GM19099 (cell line): ENCODE data around the gene COL17A1.

Source experiments
- POLR2A ChIP-seq: IDR thresholded peaks from 3 replicates; pipeline ENCODE4 v1.6.1; 2011; ENCODE audit warnings: low read depth; ENCODE audit not compliant: insufficient read length; ENCODE audit errors: extremely low read depth

Gene COL17A1

DNA sequence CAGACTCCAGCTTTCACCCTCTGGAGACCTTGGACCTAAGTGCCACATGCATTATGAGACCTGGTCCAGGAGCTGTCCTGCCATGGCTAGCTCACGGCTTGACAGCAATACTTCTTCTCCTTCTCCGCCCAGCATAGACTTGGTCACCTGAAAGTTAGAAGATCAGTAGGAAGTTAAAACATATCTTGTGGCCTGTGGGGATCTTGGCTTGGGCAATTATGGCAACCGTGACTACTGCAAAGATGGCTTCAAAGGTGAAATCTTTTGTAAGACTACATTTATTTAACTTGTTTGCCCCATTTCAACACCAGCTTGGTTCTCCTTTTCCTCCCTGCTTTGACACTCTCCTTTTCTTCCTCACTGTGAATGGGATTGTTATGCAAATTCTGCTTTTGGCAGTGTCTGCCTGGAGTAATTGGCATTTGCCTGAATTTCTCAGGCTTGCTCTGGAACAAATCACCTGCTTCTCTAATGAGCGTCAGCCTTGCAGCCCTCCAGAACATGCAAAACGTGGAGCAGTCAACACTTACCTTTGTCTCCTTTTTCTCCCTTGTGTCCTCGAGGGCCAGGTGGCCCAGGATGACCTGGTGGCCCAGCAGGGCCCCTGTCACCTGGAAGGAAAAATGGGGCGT, 53.4 kb downstream of the COL17A1 start:
- no peak for TF ChIP-seq POLR2A

DNA sequence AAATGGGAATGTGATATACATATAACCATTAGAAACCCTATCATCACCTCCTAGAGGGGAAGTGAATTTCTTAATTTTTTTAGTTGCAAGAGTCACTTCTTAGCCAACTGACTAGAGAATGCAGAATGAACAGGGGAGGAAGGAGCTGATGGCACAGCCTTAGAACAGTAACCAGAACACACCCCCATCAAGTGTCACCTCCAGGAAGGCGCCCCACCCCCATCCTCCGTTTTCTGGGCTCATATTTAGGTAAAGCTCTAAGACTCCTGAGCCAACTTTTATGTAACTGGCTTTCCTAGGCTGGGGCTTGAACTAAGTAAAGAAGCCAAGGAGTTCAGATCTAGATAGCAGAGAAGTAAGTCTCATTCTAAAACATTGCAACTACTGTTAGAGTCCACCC, 54.0 kb downstream of the COL17A1 start:
- TF ChIP-seq POLR2A = no peak

DNA sequence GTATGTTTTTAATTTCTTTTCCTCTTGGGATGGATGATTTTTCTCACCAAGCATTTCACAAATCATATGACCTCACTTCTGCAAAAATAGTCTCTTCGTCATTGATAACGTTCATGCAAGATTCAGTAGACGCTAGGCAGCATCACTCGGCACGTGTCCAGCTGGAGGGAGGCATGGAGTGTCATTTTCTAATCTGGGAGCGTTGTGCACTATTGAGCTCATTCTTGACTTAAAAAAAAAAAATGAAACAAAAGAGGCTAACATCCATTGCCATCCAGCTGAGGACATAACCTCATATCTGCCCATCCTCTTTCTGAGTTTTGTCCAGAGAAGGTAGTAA, 56.2 kb downstream of the COL17A1 start:
- TF ChIP-seq POLR2A = no peak

DNA sequence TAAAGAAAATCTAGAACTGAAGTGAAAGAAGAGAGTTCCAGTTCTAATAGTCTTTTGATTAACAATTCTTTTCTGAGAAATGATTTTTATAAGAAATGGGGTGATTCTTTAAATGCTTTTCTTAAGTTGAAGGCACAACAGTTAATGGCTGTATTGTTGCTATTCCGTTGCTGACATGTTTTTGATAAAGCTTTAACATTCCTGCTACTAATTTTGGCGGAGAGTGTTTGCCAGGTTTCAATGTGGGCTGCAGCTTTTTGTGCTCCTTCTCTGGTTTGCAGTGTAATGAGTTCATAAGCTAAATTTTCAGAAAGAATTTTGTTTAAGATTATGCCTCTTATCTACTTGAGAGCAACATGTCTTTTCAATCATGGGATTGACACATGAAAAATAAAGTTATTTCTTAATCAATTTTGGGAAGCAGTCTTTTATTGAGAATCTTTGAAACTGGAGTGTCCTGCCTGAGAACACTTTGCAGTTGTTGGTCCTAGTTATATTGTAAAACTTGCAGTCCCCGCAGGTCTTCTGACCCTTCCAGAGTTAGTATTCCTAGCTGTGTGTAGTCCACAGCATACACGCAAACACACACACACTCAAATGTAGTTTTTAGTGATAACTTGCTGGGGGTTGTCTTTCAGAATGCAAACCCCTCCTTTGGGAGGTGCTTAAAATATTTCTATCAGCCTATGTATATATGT, 56.7 kb downstream of the COL17A1 start:
- no peak for TF ChIP-seq POLR2A

DNA sequence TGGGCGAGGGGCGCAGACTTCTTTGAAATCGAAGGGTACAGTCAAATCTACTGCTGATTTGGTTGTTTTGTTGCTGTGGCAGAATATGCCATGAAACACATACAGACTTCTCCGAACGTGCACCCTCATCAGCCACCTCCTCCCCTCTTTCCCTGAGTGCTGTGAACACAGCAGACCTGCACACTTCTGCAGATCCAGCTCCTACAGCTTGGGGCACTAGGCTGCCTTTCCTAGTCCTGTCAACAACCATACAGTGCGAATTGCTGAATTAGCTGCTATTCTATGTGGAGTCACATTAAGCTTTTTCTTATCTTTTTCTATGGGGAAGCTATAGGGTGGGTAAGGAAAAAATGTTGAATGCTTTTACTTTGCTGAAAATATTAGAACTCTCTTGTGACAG, 57.5 kb downstream of the COL17A1 start:
- no peak for TF ChIP-seq POLR2A

DNA sequence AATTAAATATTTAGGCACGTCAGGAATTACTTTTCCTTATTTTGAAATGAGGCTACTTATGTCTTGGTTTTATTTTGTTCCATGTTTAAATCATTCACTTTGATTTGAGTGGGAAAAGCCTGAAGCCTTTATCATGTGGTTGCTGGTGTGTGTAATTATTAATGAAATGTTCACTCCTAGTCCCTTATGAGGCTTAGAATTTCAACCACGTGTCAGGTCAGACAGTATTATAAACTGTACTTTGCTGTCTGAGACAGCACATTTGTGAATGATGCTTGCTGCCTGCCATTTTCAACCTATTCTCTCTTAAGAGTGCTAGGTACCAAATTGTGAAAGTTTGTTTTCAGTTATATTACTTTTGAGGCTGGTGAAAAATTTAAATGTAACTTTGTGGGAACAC, 58.9 kb downstream of the COL17A1 start:
- TF ChIP-seq POLR2A = no peak

DNA sequence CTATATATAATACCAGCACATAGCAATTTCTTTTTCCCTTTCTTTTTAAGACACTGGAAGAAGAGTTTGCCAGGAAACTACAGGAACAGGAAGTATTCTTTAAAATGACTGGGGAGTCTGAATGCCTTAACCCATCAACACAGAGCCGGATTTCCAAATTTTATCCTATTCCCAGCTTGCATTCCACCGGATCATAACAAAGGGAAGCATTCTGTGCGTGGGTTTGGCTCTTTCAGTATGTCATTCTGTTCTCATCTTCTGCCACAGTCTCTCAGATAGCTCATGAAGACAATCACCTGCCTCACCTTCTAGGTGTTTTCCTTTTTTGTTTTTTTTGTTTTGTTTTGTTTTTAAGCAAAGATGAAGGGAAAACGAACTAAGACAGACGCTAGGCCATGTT, 60.2 kb downstream of the COL17A1 start:
- TF ChIP-seq POLR2A = no peak

DNA sequence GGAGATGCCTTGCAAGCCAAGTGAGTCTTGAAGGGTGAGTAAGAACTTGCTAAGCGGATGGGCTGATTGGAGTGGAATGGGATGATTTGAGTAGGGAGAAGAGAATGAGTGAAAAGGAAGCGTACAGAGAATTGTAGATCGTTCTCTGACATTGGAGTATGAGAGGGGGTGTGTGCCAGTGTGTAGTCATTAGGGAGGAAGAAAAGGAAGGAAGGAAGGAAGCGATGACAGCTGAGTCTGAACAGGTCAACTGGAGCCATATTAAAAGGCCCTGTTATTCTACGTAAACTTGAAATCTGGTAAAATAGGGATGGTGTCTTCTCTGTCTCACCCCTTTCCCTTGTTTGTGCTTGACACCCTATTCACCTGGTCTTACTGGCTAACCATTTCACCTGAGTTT, 63.7 kb downstream of the COL17A1 start:
- no peak for TF ChIP-seq POLR2A

DNA sequence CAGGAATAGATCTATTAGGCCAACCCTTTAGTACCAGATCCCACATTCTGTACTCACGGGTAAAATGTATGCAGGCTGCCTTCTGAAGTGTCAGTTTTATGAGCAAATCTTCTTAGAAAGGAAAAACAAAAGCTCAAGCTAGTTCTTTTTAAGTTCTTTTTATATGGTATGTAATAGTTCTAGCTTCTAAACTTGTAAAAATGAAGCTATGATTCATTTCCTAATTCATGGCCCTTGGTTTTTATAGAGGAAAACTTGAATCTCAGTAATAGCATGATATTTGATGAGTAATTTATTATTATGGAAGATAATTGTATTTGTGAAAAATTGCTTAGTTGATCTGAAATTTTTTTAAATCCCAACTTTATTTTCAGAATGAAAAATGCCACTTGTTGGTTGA, 64.4 kb downstream of the COL17A1 start:
- no peak for TF ChIP-seq POLR2A

DNA sequence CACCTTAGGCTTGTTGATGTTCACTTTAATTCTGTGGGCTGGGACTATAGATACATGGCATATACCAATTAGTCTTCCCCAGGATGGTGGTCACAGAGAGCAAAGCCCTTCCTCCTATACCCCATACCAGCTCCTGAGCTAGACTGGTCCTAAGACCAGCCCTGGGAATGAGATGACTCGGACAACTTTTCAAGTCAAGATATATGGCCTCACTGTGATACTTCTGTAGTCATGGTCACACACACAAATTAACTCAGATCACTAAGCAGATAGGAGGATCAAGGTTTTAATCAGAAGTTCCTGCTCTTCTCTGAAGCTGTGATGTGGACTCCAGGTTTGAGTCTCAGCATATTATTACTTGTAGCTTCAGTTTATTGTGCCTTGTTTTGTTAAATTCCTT, 65.7 kb downstream of the COL17A1 start:
- no peak for TF ChIP-seq POLR2A

DNA sequence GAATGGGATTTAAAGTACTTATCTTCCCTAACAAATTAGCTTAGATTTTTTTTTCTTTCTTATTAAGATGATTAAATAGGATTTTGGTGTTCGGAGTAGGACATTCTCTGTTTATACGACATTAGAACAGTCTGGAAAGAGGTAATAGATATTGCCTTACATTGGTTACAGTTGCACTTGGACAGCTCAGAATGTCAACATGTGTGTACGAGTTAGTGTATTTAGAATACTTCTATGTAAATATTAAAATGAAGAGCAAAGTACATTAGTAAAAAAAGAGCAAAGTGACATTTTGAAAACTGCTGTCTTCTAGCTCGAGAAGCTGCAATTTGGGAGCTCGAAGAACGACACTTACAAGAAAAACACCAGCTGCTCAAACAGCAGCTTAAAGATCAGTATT, 67.2 kb downstream of the COL17A1 start:
- no peak for TF ChIP-seq POLR2A

DNA sequence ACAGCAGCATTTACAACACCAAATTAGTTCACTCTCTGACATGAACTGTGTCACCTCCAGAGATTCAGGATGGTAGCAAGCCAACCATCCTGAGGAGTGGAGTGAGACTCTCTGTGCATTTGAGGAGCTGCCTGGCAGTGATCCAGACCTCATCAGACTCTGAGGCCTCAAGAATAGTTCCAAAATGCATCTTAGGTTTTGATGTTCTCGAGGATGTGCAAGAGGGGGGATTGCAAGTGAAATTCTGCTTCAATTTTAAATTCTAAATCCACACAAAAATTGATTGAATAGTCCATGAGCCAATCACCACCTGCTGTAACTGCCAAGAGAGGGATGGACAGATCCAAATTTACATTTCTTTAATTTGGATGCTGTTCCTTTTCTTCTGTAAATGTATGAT, 69.0 kb downstream of the COL17A1 start:
- TF ChIP-seq POLR2A = no peak

DNA sequence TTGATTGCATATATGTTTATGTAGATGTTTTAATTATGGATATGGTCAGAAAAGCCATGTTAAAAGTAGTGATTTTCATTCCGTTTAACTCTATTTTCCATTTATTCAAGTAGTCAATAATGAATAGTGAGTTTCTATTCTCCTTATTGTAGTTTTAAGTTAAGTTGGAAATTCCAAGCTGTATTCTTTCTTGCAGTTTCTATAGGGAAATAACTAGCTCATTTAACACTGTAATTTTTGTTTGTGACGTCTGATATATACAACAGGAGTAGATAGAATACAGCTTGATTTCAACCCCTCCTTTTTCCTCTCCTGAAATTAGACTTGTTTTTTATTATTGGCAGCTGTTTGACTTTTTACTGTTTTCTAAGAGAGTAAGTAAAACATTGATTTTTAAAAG, 71.5 kb downstream of the COL17A1 start:
- TF ChIP-seq POLR2A = no peak

DNA sequence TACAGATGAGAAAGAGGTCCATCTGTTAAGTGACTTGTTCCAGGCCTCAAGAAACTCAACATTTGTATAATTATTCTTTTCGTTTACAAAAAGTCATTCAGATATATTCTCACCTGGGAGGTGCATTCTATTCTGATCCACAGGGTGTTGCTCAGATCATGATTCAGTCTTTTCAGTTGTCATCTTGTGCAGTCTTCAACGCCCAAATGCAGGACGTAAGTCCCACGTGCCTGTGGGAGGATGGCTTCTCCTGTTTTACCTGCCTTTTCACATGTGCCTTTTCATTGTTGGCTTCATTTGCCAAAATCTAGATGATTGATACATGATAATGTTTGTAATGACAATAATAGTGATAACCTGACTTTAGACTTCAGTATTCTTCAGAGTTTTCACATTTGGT, 72.2 kb downstream of the COL17A1 start:
- no peak for TF ChIP-seq POLR2A

DNA sequence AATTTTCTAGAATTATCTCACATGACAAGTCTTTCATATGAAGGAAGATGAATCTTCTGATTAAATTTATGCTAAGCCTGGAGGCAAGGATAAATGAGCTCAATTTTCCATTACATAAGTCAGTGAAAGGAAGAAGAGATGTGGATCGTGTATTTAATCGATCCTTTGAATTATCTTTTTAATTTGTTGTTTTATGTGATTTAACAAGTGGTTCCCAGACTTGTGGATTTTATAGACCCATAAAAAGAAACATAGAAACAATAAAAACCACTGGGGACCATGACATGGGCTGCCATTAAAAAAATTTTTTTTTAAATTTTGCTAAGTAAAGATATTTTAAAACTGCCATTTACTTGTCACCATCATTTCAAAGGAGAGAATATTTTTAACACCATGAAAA, 73.8 kb downstream of the COL17A1 start:
- no peak for TF ChIP-seq POLR2A

DNA sequence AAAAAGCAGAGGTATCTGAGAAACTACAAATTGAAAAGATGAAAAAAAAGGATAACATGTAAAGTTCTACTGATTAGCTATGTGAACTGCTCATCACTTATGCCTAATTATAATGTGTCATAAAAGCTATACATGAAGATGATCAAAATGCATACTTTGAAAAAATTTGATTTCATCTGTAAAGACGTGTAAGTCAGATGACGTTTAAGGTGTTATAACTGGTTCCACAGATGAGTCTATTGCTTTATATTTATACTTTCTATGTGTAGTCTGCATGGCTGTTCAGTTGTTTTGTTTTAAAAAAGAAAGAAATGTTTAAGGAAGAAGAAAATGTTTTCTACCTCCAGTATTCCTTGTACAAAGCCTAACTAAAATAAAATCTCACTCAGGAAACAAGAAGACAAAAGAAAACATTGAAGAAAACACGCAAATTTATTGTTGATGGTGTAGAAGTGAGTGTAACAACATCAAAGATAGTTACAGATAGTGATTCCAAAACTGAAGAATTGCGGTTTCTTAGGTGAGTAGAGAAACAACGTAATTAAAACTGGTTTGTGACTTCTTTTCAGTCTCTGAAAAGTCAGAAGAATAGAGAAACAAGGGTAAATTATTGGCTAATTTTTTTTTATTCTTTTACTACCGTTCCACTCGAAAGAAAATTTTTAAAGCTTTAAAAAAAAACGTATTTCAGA, 80.4 kb downstream of the COL17A1 start:
- TF ChIP-seq POLR2A = no peak
